ENCODE data around the gene DAND5.

GRCh38 chr19:13005861-13006370, 36.5 kb downstream of the DAND5 start:
- TF ChIP-seq CTCF (IDR thresholded peaks at IDR 0.05) (no peak), EP300 (IDR thresholded peaks at IDR 0.05) (no peak), POLR2A (IDR thresholded peaks at IDR 0.05) (no peak), POLR2AphosphoS5 (IDR thresholded peaks at IDR 0.05) (no peak)

Data from sigmoid colon (tissue), 4 donors.